Thoracic aorta (tissue), 2 donors: ENCODE measurements around the gene MYO18B. TPM values are rescaled to one million over a fixed set of nuclear protein-coding genes. Genes with fewer than 3 reads are reported as not detected.

Source experiments
- ATAC-seq: fragments of 150-250 bp; one replicate; pipeline ENCODE4 v1.8.0; 2017; ENCODE audit warnings: low read depth; ENCODE audit not compliant: insufficient number of reproducible peaks, low FRiP score
- DNase-seq: peaks from one replicate; pipeline ENCODE4 v3.0.0-alpha.2; 2020; ENCODE audit warnings: low spot score
- H3K27ac ChIP-seq, 2 donors: fragments of 200-600 bp; sonication (generic); 1 replicate in 1 of 2; 2 replicates in 1 of 2; pipeline ENCODE4 v1.5.1; 2016; ENCODE audit warnings: mild to moderate bottlenecking in 2 of 2, moderate library complexity in 2 of 2
- H3K27me3 ChIP-seq: fragments of 200-600 bp; sonication (generic); replicated peaks from 2 replicates; pipeline ENCODE4 v1.6.0; 2016; ENCODE audit warnings: mild to moderate bottlenecking; ENCODE audit not compliant: insufficient read depth
- H3K36me3 ChIP-seq: fragments of 200-600 bp; sonication (generic); one replicate; pipeline ENCODE4 v1.5.1; 2016
- H3K4me1 ChIP-seq, 2 donors: fragments of 200-600 bp; sonication (generic); 1 replicate in 1 of 2; 2 replicates in 1 of 2; pipeline versions ENCODE4 v1.5.1 to v1.6.0; 2016; ENCODE audit warnings: low read depth in 2 of 2, mild to moderate bottlenecking in 1 of 2; ENCODE audit not compliant: control insufficient read depth in 1 of 2
- H3K4me3 ChIP-seq: fragments of 200-600 bp; sonication (generic); 2 replicates; pipeline ENCODE4 v1.5.1; 2016; ENCODE audit warnings: mild to moderate bottlenecking
- H3K9me3 ChIP-seq: fragments of 200-600 bp; sonication (generic); 2 replicates; pipeline ENCODE4 v1.5.1; 2016
- total RNA-seq, 2 donors: library from RNA; depleted of rRNA; stranded (reverse); fragments of >200 nt; gene quantifications; one replicate each; pipeline versions ENCODE4 v1.1.0 to v1.2.3, GENCODE V29; 2016
- TF ChIP-seq, protein P1 (sequence below): fragments of 200-600 bp; sonication (generic); IDR thresholded peaks from one replicate; pipeline ENCODE4 v1.5.1; 2019; ENCODE audit warnings: antibody characterized with exemption

The MYO18B gene
- total RNA-seq, 2 donors from 2014 or later: 45.6 to 73.5 TPM

GRCh38 chr22:25992331-25992730, 250.3 kb downstream of the MYO18B start:
- no peak overlapping the region for H3K27ac ChIP-seq
- no peak for ATAC-seq
- no peaks in the 10 kb centered on the region for H3K36me3 ChIP-seq
- TF ChIP-seq, protein P1, sequence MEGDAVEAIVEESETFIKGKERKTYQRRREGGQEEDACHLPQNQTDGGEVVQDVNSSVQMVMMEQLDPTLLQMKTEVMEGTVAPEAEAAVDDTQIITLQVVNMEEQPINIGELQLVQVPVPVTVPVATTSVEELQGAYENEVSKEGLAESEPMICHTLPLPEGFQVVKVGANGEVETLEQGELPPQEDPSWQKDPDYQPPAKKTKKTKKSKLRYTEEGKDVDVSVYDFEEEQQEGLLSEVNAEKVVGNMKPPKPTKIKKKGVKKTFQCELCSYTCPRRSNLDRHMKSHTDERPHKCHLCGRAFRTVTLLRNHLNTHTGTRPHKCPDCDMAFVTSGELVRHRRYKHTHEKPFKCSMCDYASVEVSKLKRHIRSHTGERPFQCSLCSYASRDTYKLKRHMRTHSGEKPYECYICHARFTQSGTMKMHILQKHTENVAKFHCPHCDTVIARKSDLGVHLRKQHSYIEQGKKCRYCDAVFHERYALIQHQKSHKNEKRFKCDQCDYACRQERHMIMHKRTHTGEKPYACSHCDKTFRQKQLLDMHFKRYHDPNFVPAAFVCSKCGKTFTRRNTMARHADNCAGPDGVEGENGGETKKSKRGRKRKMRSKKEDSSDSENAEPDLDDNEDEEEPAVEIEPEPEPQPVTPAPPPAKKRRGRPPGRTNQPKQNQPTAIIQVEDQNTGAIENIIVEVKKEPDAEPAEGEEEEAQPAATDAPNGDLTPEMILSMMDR: no peak
- DNase-seq: no peak
- H3K27me3 ChIP-seq: no peaks in the 10 kb centered on the region
- H3K9me3 ChIP-seq: no peaks in the 10 kb centered on the region
- H3K4me1 ChIP-seq: no peaks in the 10 kb centered on the region
- H3K4me3 ChIP-seq: no peak overlapping the region

GRCh38 chr22:25996669-25997068, 254.7 kb downstream of the MYO18B start:
- H3K9me3 ChIP-seq: no peaks in the 10 kb centered on the region
- H3K4me3 ChIP-seq: no peak overlapping the region
- ATAC-seq: no peak
- H3K27me3 ChIP-seq: no peaks in the 10 kb centered on the region
- TF ChIP-seq, protein P1: no peak
- no peaks in the 10 kb centered on the region for H3K36me3 ChIP-seq
- no peaks in the 10 kb centered on the region for H3K4me1 ChIP-seq
- H3K27ac ChIP-seq: no peak overlapping the region
- no peak for DNase-seq

GRCh38 chr22:25997886-25998775, 256.1 kb downstream of the MYO18B start:
- no peak for DNase-seq
- Histone ChIP-seq H3K9me3 (no peaks in the 10 kb centered on the region), H3K36me3 (peaks cover 4% of the 10 kb centered on the region), H3K4me1 (no peaks in the 10 kb centered on the region), H3K27me3 (no peaks in the 10 kb centered on the region), H3K27ac (no peak overlapping the region), H3K4me3 (no peak overlapping the region)
- TF ChIP-seq, protein P1: no peak
- no peak for ATAC-seq

- DNase-seq (no peak), ATAC-seq (no peak)
- Histone ChIP-seq H3K36me3 (peaks cover 26% of the 10 kb centered on the region), H3K4me1 (no peaks in the 10 kb centered on the region), H3K9me3 (no peaks in the 10 kb centered on the region), H3K4me3 (no peak overlapping the region), H3K27ac (no peak overlapping the region), H3K27me3 (no peaks in the 10 kb centered on the region)
- TF ChIP-seq, protein P1: no peak
These were observed 260.5 kb downstream of the MYO18B start for GRCh38 chr22:26002456-26002855.

- Histone ChIP-seq H3K9me3 (no peaks in the 10 kb centered on the region), H3K4me1 (no peaks in the 10 kb centered on the region), H3K27ac (no peak overlapping the region), H3K4me3 (no peak overlapping the region), H3K27me3 (no peaks in the 10 kb centered on the region), H3K36me3 (peaks cover 27% of the 10 kb centered on the region)
- DNase-seq: no peak
- ATAC-seq: no peak
- TF ChIP-seq, protein P1: no peak
These were observed 262.5 kb downstream of the MYO18B start for GRCh38 chr22:26004477-26004876.
